HG02981 (cell line): ENCODE results near the gene NBEA.
"Not testable (repeated sequence)": the region's sequence is repeated elsewhere in the genome, so short reads cannot be mapped to it uniquely, and the experiment has no call there.

Experiments
- ATAC-seq: cut with Tn5 transposase; IDR thresholded peaks from one replicate; pipeline ENCODE4 v1.9.1; 2021; ENCODE audit warnings: mild to moderate bottlenecking, moderate library complexity; ENCODE audit not compliant: unreplicated experiment

NBEA gene

GRCh38 chr13:35365883-35366282 is 423.8 kb downstream of the NBEA start:
- ATAC-seq = no peak

- no peak for ATAC-seq
These were observed 425.5 kb downstream of the NBEA start for GRCh38 chr13:35367586-35367985.

- ATAC-seq = no peak
These were observed 436.9 kb downstream of the NBEA start for GRCh38 chr13:35378939-35379338.

- no peak for ATAC-seq
These were observed 437.6 kb downstream of the NBEA start for GRCh38 chr13:35379663-35380062.

GRCh38 chr13:35387682-35388250 is 445.7 kb downstream of the NBEA start:
- ATAC-seq = no peak

GRCh38 chr13:35388441-35389355 is 446.6 kb downstream of the NBEA start:
- ATAC-seq = no peak

GRCh38 chr13:35389535-35389934 is 447.5 kb downstream of the NBEA start:
- ATAC-seq = no peak

- ATAC-seq = no peak
These were observed 450.7 kb downstream of the NBEA start for GRCh38 chr13:35392768-35393167.

GRCh38 chr13:35393886-35394285 is 451.8 kb downstream of the NBEA start:
- no peak for ATAC-seq

GRCh38 chr13:35408285-35408684 is 466.2 kb downstream of the NBEA start:
- ATAC-seq = not testable (repeated sequence)

- no peak for ATAC-seq
These were observed 469.1 kb downstream of the NBEA start for GRCh38 chr13:35411059-35411744.

GRCh38 chr13:35448465-35448864 is 506.4 kb downstream of the NBEA start:
- ATAC-seq = no peak

GRCh38 chr13:35449821-35450220 is 507.8 kb downstream of the NBEA start:
- ATAC-seq = no peak

GRCh38 chr13:35455022-35455421 is 513.0 kb downstream of the NBEA start:
- no peak for ATAC-seq

- no peak for ATAC-seq
These were observed 515.2 kb downstream of the NBEA start for GRCh38 chr13:35457258-35457657.

- ATAC-seq = no peak
These were observed 518.0 kb downstream of the NBEA start for GRCh38 chr13:35460061-35460460.

- ATAC-seq = no peak
These were observed 523.3 kb downstream of the NBEA start for GRCh38 chr13:35465371-35465770.

GRCh38 chr13:35468195-35468594 is 526.1 kb downstream of the NBEA start:
- ATAC-seq = no peak

- no peak for ATAC-seq
These were observed 527.9 kb downstream of the NBEA start for GRCh38 chr13:35469806-35470525.

- ATAC-seq = no peak
These were observed 528.9 kb downstream of the NBEA start for GRCh38 chr13:35470671-35471661.
